ENCODE data around the gene HPSE2.
"Not testable (repeated sequence)": the region's sequence is repeated elsewhere in the genome, so short reads cannot be mapped to it uniquely, and the experiment has no call there.

HPSE2 gene

DNA sequence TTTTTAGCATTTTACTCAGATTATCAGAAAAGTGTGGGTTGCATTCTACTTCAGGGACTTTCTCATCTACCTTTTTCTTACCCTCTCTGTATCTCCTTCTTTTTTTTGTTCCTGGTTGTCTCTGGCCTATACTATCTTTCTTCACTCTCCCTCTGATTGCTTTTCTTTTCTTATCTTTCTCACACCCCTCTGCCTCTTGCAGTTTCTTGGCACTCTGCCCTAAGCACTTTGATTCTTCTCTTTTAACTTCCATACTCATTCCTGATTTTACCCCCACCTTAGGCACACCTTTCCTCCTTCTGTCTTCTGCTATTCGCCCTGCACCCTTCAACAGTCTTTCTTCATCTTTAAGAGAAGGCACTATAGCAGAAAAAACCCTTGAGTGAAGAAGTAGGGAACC, 696.1 kb downstream of the HPSE2 start:
- no peak for DNase-seq

DNA sequence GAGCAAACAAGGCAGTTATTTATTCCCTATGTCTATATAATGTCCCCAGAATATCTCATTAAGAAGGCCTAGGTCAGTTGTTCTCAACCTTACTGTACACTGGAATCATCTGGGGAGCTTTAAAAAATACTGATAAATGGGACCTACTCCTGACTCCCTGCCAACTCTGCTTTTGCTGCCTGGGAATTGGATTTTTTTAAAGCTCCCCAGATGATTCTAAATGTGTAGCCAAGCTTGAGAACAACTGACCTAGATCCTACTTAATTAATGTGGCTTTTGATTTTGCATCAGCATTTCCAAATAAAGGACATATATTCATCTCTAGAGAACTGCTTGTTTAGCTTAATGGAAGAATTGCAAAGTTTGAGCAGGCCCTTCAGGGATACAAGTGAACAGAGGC, 697.2 kb downstream of the HPSE2 start:
- DNase-seq: no peak

DNA sequence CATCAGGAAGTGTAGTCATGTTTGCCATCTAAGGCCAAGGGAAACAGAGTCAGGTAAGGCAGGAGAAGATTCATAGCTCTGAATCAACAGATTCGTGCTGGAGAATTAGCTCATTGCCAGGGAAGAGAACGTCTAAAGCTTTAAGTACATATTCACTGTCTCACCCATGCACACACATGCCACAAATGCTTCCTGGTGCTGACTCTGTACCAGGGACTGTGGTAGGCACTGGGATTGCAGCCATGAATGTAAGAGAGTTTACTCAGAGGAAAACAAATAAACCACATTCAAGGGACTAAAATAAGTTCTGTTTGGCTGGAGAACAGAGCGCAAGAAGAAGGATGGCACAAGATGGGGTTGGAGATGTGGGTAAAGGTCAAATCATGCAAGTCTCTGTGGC, 699.1 kb downstream of the HPSE2 start:
- DNase-seq: no peak

DNA sequence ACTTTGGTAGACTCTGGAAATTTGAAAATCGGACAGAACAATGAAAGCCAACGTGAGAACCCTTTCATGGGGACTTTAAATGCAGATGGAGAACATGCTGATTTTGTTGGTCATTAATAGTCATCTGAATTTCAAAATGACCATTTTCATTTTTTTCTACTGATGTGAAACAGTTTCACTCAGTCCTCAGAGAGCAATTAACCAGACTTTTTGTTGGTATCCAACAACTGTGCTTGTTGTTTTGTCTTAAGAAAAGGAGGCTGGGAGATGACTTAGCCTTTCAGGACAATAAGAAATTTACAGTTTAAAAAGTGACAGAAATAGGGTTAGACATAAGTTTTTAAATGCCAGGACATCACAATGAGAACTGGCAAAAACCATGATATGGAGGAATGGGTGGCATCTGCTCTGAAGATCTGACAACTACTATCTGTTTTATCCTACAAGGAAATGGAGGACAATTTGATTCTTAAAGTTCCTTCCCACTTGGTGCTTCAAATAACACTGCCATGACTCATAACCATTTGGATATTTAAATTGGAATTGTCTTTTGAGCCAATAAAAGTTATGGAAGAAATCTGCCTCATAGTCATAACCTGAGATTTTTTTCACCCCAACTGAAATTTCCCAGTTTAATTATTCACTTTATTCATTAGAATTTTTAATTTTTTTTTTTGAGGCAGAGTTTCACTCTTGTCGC, 701.8 kb downstream of the HPSE2 start:
- DNase-seq: no peak

DNA sequence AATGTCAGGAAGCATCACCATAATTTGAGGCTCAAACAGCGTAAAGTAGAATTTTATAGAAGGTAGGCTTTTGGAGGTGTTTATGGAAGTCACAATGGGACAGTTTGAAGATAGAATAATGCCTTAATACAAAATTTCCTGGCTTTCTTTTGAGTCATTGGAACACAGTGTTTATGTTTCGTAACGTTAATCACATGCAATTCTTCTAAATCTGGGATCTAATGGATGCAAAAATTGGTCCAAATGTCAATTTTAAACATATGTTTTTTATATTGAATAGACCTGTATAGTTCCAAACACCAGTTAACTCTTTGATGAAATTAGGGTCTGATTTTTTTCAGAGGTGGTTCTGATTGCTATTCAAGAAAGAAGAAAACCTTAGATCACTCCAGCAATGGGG, 702.4 kb downstream of the HPSE2 start:
- DNase-seq: no peak

DNA sequence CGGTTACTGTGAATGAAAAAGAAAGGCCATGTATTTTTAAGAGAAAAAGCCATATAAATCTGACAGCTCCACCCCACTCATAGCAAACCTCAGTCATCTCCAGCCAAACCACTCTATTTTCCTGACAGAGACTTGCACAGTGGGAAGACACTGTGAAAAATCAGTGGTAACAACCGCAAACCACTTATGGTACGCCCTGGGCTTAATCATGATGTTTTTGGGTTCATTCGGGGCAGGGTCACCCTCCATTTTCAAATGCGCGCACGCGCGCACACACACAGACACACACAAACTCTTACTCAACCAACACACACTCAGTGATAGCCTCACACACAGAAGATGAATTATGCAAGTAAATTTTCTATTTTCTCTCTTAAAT, 706.9 kb downstream of the HPSE2 start:
- no peak for DNase-seq

DNA sequence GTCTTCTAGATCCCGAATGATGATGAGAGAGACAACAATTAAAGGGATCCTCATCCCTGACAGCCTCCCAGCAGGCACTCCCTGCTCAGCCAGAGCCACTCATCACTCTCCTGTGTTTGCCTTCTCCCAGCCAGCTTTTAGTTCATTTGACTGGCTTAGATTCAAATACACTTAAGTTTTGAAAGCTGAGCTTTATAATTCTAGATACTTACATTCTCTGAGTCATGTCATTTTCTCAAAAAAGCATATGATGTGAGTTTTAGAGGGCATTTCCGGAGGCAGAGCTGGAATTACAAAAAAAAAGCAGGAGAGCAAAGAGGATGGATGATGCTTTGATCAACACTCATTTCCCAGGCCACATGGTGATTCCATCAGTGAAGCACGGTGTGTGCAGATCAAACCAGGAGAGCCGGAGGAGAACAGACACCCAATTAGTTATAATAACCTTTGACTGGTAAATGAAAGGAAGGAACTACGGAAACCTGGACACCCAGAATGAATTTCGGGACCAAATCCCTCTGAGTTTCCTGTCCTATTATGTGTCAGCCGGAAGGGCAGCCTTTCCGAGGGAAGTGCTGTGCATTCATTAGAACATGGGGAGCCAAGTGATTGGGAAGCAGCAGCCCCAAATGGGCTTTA, 707.4 kb downstream of the HPSE2 start:
- DNase-seq: no peak

DNA sequence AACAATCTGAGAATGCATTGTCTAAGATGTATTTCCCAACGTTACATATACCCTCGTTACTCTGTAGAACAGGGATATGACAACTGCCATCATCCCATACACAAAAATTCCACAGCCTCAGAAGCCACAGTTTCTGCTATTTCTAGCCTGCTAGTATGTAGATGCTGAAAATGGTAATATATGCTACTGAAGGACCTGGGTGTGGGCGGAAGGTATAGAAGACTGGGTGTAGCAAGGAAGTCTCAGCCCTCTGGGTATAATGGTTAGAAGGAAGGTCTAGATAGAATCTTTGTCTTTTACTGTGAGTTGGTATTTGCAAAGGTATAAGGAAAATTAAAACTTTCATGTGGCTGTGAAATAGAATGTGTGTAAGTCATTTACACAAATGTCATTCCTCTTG, 709.7 kb downstream of the HPSE2 start:
- DNase-seq: no peak

DNA sequence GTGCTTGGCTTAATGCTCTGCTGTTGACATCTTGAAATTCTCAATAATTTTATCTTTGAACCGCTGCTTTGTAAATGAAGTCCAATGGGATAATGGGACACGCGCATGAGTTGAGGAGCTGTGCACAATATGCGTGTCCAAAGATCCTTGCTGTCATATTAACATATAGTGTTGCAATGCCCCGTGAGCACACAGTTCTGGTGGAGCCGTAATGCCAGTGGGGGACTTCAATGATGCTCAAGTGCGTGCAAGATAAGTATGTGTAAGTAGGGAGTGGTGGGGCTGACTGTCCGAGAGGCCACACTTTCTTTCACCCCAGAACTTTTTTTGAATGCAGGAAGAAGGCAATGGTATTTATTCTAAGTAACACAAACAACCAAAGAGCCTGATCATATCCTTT, 711.5 kb downstream of the HPSE2 start:
- DNase-seq: no peak

DNA sequence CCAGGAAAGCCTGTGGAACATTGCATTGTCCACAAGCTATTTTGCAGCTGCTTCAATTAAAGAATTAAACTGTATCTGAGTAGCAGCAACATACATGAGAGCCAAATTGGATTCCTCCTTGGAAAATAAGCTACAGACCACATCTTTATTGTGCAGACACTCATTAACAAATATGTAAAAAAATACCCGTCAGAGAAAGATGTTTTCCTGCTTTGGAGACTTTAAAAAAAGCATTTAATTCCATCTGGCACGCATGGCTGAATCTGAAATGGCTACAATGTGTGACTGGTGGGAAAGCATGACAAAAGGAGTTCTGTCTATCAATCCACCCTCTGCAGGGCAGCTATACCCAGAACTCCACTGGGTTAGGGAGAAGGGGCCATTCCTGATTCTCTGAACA, 715.8 kb downstream of the HPSE2 start:
- no peak for DNase-seq

DNA sequence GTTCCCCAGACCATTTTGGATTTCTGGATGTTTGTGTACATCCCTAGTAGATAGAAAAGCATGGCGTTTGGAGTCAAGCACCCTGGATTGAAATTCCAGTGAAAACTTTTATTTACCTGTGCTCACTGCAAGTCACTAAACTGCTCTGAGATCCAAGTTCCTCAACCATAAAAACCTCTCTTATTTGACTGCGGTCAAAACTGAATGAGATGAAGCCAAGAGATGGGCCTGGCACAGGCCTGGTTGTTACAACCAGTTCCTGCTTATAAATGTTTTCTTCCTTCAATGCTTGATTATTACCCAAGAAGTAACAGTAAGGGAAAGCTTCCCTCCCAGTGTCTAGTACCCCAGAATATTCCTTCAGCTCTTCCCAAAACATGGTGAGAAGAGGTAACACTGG, 718.0 kb downstream of the HPSE2 start:
- DNase-seq: no peak

DNA sequence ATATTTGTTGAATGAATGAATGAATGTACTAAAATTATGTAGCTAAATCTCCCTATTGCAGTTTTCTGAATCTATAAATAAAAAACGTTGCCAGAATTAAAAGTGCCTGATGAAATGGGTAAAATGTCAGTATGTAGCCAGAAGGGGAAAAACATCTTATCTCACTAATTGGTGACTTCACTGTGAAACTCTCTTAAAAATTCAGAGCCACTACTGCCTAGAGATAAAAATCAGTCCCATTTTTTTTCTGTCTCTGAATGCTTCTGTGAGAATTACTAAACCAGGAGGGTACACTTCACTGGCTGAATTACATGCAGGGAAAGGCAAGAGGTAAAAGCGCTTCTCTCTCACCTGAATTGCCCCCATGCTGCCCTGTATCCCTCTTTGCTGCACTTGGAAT, 719.3 kb downstream of the HPSE2 start:
- DNase-seq: no peak

DNA sequence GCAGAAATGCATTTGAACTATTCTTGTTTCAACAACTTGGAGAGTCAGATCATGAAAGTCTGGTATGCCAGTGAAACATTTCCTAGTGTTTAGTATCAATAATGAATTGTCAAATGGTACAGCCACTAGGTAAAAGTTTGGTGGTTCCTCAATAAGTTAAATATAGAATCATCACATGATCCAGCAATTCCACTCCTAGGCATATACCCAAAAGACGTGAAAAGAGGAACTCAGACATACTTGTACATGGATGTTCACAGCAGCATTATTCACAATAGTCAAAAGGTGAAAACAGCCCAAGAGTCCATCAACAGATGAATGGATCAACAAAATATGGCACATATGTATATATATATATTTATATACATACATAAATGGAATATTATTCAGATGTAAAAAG, 721.9 kb downstream of the HPSE2 start:
- DNase-seq: no peak

DNA sequence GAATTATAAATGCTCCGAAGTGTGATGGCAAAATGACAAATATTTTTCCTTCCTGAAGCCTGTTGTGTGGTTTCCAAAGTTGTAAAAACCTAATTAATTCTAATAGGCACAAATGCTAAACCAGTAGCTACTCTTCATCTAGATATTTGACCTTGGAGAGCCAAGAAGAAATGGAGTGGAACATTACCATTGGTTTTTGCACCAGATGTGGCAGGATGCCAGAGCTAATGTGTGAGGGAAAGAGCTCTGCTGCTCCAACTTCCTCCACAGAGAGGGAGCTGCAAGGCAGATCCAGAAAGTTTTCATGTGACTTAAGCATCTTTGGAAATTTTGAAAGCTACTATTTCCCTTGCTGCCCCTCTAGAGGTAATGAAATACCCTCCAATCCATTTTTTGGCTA, 723.8 kb downstream of the HPSE2 start:
- DNase-seq: no peak

DNA sequence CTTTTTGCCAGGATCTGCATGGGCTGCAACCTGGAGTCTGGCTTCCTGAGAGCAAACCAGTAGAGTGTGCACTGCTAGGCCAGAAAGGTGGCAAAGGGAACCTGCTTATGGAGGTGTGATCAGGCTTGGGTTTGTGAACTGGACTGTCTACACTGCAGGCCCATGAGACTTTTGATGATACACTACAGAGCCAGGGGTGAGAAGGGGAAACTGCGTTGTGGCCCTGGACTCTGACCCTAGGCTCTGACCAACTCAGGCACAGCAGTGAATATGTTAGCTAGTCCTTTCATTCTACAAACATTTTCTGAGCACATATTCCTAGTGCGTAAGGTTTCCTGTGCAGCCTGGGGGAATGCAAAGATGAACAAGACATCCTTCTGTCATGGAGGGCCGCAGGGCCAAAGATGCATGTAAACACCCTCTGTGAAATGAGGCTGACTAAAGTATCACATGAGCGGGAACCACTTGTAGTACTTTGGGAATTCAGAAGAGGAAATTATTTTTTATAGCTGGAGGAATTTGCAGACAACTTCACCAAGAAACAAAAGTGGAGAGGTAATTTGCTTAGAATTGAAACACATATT, 725.1 kb downstream of the HPSE2 start:
- no peak for DNase-seq

DNA sequence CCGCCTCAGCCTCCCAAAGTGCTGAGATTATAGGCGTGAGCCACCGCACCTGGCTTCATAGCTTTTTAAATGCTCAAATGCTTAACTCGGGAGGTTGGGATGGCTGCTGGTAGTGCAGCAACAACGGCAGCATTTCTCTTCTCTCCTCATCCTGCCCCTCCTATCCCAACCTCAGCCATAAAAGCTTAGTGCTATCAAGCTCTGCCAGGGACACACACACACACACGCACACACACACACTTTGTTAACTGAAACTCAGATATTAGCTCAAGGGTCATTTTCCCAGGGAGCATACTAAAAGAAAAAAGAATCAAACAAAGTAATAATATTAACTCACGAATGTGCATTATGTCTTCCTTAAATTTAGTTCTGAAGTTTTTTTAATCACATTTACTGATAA, 725.9 kb downstream of the HPSE2 start:
- no peak for DNase-seq

DNA sequence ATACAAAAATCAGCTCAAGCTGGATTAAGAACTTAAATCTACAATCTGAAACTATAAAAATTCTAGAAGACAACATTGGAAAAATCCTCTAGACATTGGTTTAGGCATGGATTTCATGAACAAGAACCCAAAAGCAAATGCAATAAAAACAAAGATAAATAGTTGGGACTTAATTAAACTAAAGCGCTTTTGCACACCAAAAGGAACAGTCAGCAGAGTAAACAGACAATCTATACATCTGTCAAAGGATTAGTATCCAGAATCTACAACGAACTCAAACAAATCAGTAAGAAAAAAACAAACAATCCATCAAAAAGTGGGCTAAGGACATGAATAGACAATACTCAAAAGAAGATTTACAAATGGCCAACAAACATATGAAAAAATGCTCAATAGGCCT, 733.1 kb downstream of the HPSE2 start:
- DNase-seq: not testable (repeated sequence)

DNA sequence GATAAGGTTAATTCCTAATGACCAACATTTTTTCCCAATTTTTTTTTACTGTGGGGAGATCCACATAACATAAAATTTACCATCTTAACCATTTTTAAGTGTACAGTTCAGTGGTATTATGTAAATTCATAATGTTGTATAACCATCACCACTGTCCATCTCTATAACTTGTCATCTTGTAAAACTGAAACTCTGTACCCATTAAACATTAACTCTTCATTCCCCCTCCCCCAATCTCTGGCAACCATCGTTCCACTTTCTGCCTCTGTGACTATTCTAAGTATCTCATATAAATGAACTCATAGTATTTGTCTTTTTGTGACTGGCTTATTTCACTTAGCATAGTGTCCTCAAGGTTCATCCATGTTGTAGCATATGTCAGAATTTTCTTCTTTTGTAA, 742.9 kb downstream of the HPSE2 start:
- DNase-seq: no peak

DNA sequence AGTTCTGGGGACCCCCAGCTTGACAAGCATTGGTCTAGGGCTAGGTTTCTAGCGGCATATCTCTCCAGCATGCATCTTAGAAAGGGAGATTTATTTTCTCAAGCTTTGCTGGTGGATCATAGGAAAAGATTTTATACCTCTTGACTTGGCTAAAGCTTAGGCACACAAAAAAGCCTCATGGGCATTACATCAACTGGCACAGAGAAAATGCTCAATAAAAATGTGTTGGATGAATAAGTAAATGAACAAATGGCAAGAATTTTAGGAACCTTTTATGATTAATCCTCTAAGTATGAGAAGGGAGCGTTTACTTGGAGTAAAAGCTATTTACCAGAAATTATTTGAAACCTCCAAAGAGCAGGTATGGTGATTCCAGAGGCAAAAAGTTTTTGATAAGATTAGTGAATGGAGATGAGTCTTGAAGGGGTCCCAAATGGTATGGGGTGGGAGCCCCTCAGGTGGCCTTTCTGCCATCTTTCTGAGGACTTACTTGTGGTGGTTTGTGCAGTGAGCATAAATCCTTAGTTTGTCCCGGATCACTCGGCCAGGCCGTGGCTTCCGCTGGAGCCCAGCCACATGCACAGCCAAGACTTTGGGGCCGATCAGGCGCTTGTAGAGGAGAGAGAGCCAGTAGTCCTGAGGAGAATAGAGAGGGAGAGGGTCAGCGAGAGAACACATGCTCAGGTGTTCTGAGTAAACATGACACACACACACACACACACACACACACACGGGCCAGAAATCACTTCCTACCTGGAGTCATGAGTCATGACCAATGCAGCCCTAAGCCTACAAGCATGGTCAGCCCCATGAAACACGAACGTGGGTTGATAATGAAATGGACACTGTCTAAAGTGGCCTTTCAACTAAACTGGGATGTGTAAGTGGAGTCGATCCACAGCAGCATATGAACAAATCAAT, 745.8 kb downstream of the HPSE2 start:
- no peak for DNase-seq

DNA sequence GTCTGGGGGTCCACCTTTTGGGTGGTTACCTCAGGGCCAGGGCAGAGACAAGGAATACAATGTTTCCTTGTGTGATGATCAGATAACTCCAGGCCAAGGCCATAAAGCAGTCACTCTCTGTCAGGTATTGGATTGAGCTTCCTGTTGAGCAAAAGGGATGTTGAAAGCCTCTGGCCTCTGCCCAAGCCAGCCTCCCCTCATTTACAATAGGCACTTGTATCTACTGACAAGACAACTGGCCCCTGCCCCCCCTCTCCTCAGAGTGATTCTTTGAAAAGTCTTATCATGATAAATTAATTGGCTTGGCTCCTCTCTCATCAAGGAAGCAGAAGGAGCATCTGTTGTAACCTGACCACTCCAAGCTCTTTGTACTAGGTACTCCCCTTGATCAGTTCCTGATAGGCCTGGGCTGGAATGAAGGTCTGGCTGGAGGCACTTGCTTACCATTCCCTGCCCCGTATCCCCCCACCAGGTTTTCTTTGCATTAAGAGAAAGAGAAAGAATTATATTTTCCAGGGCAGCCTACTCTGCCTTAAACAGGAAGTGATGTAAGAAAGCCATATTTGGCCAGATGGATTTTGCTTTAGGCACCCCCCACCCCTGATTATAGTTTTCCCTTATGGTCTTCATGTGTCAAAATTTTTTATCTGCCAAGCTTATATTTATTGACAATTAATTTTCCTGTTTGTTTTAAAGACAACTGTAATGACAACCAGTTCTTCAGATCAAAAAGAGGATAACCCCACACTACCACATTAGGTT, 746.8 kb downstream of the HPSE2 start:
- DNase-seq: no peak

DNA sequence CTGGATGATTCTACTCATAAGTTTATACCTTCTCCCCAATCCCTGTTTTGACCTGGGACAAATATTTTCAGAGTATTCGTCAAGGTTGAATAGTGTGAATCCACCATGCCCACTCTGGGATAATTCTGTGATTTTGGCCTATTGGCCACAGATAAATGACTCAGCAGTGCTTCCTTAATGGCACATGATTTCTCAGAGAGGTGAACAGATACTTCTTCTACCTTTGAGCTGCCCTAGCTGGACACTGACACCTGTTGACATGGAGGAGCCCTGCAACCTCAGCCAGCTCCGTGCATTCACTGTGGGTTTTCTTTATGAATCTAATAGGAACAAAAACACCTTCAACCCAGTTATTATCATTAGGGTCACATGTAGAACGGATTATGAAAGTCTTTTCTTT, 748.0 kb downstream of the HPSE2 start:
- DNase-seq: no peak

DNA sequence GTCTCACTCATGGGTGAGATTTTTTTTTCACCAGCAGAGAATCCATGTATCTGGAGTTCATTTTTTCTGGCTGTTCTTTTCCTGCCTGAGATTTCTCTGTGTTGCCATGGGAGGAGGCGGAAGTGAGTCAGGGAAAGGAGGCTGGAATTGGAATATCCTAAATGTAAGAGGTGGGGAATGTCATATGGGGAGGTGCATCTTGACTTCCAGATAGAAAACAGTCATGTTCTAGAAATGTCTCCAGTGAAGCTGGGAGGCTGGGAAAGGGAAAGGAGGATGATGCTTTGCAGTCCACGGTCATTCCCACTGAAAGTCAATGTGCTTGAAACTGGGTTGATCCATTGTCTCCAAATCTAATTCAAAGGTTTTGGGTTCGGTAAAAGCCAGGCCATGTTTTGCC, 749.2 kb downstream of the HPSE2 start:
- no peak for DNase-seq

DNA sequence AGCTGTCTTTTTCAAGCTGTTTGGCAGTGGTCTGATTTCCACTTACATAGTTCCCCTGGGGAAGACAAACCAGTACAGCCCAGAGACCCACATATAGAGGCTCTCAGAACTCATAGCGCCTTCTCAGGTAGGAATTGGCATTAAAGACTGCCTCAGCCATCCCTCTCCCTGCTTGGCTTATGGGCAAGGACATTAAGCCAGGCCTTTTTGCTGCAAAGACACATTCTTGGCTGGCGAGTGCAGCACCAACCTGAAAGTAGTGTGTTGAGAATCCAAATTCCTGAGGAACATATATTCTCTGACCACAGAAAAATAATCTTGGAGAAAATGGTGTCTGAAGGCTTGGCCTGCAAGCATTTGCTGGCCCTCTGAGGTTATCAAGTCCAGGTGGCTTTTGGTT, 749.7 kb downstream of the HPSE2 start:
- no peak for DNase-seq

Measured in activated naive CD4-positive, alpha-beta T cell treated with anti-CD3 and anti-CD28 coated beads, Interleukin-2, amount 50 U/mL, for 16 hours (primary cell).